Fibroblast of villous mesenchyme (primary cell): ENCODE measurements around the gene AP3D1. TPM values are rescaled to one million over a fixed set of nuclear protein-coding genes. Genes with fewer than 3 reads are reported as not detected.

Experiments
- DNase-seq: peaks from one replicate; pipeline ENCODE4 v3.0.0-alpha.2; 2010; ENCODE audit warnings: low read depth
- H3K4me3 ChIP-seq: 2 replicates; pipeline ENCODE4 v1.5.1; 2011; ENCODE audit warnings: low read depth, mild to moderate bottlenecking, low read length
- total RNA-seq: library from RNA; depleted of rRNA; stranded (reverse); fragments of >200 nt; gene quantifications from 2 replicates; pipeline ENCODE4 v1.2.3, GENCODE V29; 2012
- TF ChIP-seq, protein P1 (sequence below): IDR thresholded peaks from 2 replicates; pipeline ENCODE4 v1.5.1; 2012; ENCODE audit warnings: low read depth, mild to moderate bottlenecking, low read length; ENCODE audit not compliant: insufficient read depth

AP3D1 gene
- total RNA-seq, 1 donor = 140 TPM

- H3K4me3 ChIP-seq = no peak overlapping the region
- TF ChIP-seq, protein P1, sequence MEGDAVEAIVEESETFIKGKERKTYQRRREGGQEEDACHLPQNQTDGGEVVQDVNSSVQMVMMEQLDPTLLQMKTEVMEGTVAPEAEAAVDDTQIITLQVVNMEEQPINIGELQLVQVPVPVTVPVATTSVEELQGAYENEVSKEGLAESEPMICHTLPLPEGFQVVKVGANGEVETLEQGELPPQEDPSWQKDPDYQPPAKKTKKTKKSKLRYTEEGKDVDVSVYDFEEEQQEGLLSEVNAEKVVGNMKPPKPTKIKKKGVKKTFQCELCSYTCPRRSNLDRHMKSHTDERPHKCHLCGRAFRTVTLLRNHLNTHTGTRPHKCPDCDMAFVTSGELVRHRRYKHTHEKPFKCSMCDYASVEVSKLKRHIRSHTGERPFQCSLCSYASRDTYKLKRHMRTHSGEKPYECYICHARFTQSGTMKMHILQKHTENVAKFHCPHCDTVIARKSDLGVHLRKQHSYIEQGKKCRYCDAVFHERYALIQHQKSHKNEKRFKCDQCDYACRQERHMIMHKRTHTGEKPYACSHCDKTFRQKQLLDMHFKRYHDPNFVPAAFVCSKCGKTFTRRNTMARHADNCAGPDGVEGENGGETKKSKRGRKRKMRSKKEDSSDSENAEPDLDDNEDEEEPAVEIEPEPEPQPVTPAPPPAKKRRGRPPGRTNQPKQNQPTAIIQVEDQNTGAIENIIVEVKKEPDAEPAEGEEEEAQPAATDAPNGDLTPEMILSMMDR = no peak
- DNase-seq = no peak
Observed at GRCh38 chr19:2109046-2109864, 42.1 kb downstream of the AP3D1 start.

DNA sequence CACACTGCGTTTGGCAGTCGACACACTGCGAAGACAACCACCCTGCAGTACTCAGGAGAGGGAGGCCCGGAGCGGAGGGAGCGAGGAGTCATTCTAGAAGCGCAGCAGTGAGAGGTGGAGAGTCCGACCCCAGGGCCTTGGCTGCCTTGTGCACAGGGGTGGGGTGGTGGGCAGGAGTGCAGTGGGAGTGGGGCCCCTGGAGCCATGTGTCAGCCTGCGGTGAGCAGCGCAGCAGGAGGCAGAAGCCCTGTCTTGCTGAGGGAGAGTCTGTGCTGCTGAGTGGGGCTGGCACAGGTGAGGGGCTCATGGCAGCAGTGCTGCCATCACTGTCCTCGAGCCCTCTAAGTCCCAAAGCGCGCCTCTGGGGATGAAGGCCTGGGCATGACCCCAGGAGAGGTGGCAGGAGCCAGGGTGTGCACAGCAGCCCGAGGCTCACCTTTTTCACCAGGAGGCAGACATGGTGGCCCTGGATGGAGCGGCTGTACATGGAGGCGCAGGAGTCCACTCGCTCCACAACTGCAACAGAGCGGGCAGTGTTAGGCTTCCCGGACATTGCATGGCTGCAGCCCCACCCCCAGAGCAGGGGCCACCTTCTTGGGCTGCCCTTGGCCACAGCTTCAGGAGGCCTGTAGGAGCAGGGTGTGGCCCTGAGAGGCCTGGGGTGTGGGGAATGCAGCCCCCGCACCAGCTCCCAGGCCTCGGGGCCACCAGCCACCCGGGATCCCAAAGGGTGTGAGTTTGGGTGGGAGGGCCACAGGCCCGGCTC, 42.9 kb downstream of the AP3D1 start:
- H3K4me3 ChIP-seq = no peak overlapping the region
- TF ChIP-seq, protein P1 = no peak
- DNase-seq = no peak

GRCh38 chr19:2103045-2103707, 48.2 kb downstream of the AP3D1 start:
- no peak overlapping the region for H3K4me3 ChIP-seq
- TF ChIP-seq, protein P1 = no peak
- no peak for DNase-seq

- TF ChIP-seq, protein P1 = no peak
- no peak overlapping the region for H3K4me3 ChIP-seq
- DNase-seq = no peak
Observed at GRCh38 chr19:2101417-2102335, 49.7 kb downstream of the AP3D1 start.

DNA sequence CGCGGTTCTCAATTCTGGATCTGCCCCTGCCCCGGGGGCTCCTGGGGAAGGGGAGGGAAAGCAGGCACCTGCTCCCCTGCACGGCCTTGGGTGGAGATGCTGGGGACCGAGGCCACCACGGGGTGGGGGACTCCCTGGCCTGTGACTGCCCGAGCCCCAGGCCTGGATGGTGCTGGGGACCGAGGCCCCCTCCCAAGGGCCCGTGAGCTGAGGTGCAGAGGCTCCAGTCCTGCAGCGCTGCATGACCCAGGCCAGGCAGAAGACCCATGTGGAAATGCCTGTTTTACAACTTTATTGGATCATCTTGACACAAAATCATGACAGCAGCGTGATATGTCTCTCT, 50.7 kb downstream of the AP3D1 start:
- DNase-seq = no peak
- TF ChIP-seq, protein P1 = no peak
- H3K4me3 ChIP-seq = no peak overlapping the region
